Measurements from ENCODE around the gene RETREG1.
A peak's percentile ranks its signal among the peaks of the same experiment; 100 is the strongest.

The RETREG1 gene

DNA sequence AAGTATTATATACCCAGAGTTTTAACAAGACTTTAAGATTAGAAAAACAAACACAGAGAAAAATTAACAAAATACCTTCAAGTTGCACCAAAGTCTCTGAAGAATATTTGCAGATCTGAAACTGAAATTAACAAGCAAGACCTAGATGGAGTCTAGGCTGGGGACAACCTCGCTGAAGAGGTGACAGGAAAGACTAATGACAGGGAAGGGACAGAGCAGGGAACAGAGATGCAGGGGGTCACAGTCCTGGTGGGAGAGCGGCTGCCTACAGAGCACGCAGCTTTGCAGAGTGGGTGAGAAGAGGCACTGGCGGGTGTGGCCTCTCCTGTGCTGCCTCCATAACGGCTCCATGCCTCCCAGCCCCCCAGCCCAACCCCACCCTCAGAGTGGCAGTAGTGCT, 13.5 kb downstream of the RETREG1 start:
- TF ChIP-seq CTCF (IDR thresholded peaks at IDR 0.05; ENCODE audit: low read length, missing control alignments): no peak
- DNase-seq (ENCODE audit: low read depth): no peak
- H3K4me3 ChIP-seq (replicated peaks; ENCODE audit: low read depth, low read length): no peak overlapping the region

DNA sequence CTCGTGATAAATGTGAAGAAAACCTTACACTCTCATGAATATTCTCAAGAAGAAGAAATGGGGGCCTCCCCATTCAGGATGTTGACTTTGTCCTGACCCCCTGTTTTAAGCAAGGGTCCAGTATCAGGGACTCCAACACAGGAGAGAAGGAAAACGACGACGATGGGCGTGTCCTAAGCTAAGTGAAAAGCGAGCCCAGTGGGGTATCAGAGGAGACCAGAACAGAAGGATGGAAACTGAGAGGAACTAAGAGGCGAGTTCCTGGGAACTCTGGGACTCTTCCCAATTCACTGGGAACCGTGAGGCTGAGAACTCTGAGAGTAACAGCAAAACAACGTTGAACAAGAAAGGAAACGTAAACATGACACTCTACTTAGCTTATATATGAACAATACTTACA, 14.6 kb downstream of the RETREG1 start:
- no peak overlapping the region for H3K4me3 ChIP-seq (replicated peaks; ENCODE audit: low read depth, low read length)
- DNase-seq (ENCODE audit: low read depth): no peak
- TF ChIP-seq CTCF (IDR thresholded peaks at IDR 0.05; ENCODE audit: low read length, missing control alignments): no peak

- no peak for DNase-seq (ENCODE audit: low read depth)
- H3K4me3 ChIP-seq (replicated peaks; ENCODE audit: low read depth, low read length): no peak overlapping the region
- TF ChIP-seq CTCF (IDR thresholded peaks at IDR 0.05; ENCODE audit: low read length, missing control alignments): no peak
Measured at GRCh38 chr5:16600946-16601345, 15.9 kb downstream of the RETREG1 start.

DNA sequence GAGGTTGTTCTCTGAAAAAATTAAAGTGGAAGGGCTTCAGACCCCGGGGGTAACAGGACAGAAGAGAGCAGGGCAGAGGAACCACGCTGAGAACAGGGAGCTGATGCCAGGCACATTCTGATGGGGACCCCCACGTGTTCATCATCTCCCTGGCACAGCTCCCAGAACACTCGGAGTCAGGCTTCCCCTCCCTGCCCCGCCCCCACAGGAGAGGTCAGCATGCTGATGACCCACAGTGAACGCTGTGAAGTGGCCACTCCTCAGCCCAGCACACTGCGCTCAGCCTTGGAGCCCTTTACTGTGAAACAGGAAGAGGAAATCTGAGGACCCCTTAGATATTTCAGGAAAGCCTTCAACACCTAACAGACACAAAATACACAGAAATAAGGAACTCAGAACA, 16.4 kb downstream of the RETREG1 start:
- peak; percentile 16 for DNase-seq (ENCODE audit: low read depth)
- TF ChIP-seq CTCF (IDR thresholded peaks at IDR 0.05; ENCODE audit: low read length, missing control alignments): no peak
- H3K4me3 ChIP-seq (replicated peaks; ENCODE audit: low read depth, low read length): no peak overlapping the region

GRCh38 chr5:16597946-16598694, 18.7 kb downstream of the RETREG1 start:
- no peak for TF ChIP-seq CTCF (IDR thresholded peaks at IDR 0.05; ENCODE audit: low read length, missing control alignments)
- H3K4me3 ChIP-seq (replicated peaks; ENCODE audit: low read depth, low read length): no peak overlapping the region
- DNase-seq (ENCODE audit: low read depth): no peak

DNA sequence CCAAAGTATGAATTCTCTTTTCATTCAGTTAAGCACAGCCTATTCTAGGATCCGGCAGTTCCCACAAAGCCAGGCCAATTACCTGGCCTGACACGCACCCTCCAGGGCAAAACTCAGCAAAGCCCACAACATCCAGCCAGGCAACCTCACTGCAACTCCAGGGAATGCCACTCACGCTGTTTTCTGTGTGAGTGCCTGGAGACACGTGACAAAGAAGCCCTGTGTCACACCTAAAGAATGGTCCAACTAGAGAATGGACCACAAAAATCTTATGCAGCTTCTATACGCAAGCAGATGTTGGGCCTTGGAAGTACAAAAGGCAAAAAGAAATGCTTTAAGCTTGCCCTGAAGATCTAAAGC, 20.2 kb downstream of the RETREG1 start:
- TF ChIP-seq CTCF (IDR thresholded peaks at IDR 0.05; ENCODE audit: low read length, missing control alignments): no peak
- no peak for DNase-seq (ENCODE audit: low read depth)
- H3K4me3 ChIP-seq (replicated peaks; ENCODE audit: low read depth, low read length): no peak overlapping the region
